Neural progenitor cell (in vitro differentiated cells): ENCODE results near the gene MFSD12. TPM values are rescaled to one million over a fixed set of nuclear protein-coding genes. Genes with fewer than 3 reads are reported as not detected.

Experiments
- DNase-seq: peaks from one replicate; pipeline ENCODE4 v3.0.0-alpha.2; 2016; ENCODE audit warnings: low spot score
- H2AFZ ChIP-seq: fragments of 200-600 bp; sonication (generic); replicated peaks from 2 replicates; pipeline ENCODE4 v1.6.1; 2016; ENCODE audit warnings: antibody characterized with exemption
- H3F3A ChIP-seq: fragments of 200-600 bp; sonication (generic); 2 replicates; pipeline ENCODE4 v1.6.1; 2016; ENCODE audit warnings: antibody characterized with exemption, low read depth
- H3K27ac ChIP-seq: fragments of 200-600 bp; sonication (generic); 2 replicates; pipeline ENCODE4 v1.5.1; 2016; ENCODE audit warnings: mild to moderate bottlenecking
- H3K27me3 ChIP-seq: fragments of 200-600 bp; sonication (generic); 2 replicates; pipeline ENCODE4 v1.6.1; 2016; ENCODE audit warnings: mild to moderate bottlenecking, moderate library complexity
- H3K36me3 ChIP-seq: fragments of 200-600 bp; sonication (generic); 2 replicates; pipeline ENCODE4 v1.5.1; 2016
- H3K4me1 ChIP-seq: fragments of 200-600 bp; sonication (generic); 2 replicates; pipeline ENCODE4 v1.6.1; 2016; ENCODE audit warnings: mixed run types
- H3K4me2 ChIP-seq: fragments of 200-600 bp; sonication (generic); 2 replicates; pipeline ENCODE4 v1.6.1; 2016
- H3K4me3 ChIP-seq: fragments of 200-600 bp; sonication (generic); 2 replicates; pipeline ENCODE4 v1.5.1; 2016
- H3K79me2 ChIP-seq: fragments of 200-600 bp; sonication (generic); 2 replicates; pipeline ENCODE4 v1.6.1; 2016; ENCODE audit warnings: low read depth
- H3K9ac ChIP-seq: fragments of 200-600 bp; sonication (generic); 2 replicates; pipeline ENCODE4 v1.6.1; 2016
- H3K9me3 ChIP-seq: fragments of 200-600 bp; sonication (generic); 2 replicates; pipeline ENCODE4 v1.5.1; 2016; ENCODE audit warnings: low read depth
- H4K20me1 ChIP-seq: fragments of 200-600 bp; sonication (generic); 2 replicates; pipeline ENCODE4 v1.6.1; 2016; ENCODE audit warnings: low read depth
- H3K27ac Mint-ChIP-seq: 3 replicates; pipeline ENCODE4 v1.8.0; 2021; ENCODE audit warnings: mixed read lengths
- H3K27me3 Mint-ChIP-seq: 2 replicates; pipeline ENCODE4 v1.8.0; 2022; ENCODE audit warnings: low read depth, mild to moderate bottlenecking, inconsistent platforms, moderate library complexity, mixed read lengths; ENCODE audit not compliant: insufficient read depth
- H3K36me3 Mint-ChIP-seq: 3 replicates; pipeline ENCODE4 v1.8.0; 2021; ENCODE audit warnings: mixed read lengths
- H3K4me1 Mint-ChIP-seq: 3 replicates; pipeline ENCODE4 v1.8.0; 2021; ENCODE audit warnings: mixed read lengths
- H3K4me3 Mint-ChIP-seq: 3 replicates; pipeline ENCODE4 v1.8.0; 2021; ENCODE audit warnings: mild to moderate bottlenecking, moderate library complexity, mixed read lengths
- H3K9me3 Mint-ChIP-seq: 3 replicates; pipeline ENCODE4 v1.8.0; 2020; ENCODE audit warnings: mixed read lengths
- EZH2 ChIP-seq: fragments of 200-600 bp; sonication (generic); IDR thresholded peaks from 2 replicates; pipeline ENCODE4 v1.6.1; 2017; ENCODE audit warnings: antibody characterized with exemption, mild to moderate bottlenecking, moderate library complexity
- EZH2phosphoT487 ChIP-seq: fragments of 200-600 bp; sonication (generic); IDR thresholded peaks from 2 replicates; pipeline ENCODE4 v1.6.1; 2017; ENCODE audit warnings: antibody characterized with exemption
- total RNA-seq: library from RNA; depleted of rRNA; stranded (reverse); fragments of >200 nt; gene quantifications from 2 replicates; pipeline ENCODE4 v1.2.3, GENCODE V29; 2015; ENCODE audit warnings: low replicate concordance
- TF ChIP-seq, protein P1 (sequence below): fragments of 200-600 bp; sonication (generic); IDR thresholded peaks from 2 replicates; pipeline ENCODE4 v1.5.1; 2017; ENCODE audit warnings: antibody characterized with exemption, mild to moderate bottlenecking

MFSD12 gene
- total RNA-seq, 1 donor from 2014 or later, result 34.1 TPM

DNA sequence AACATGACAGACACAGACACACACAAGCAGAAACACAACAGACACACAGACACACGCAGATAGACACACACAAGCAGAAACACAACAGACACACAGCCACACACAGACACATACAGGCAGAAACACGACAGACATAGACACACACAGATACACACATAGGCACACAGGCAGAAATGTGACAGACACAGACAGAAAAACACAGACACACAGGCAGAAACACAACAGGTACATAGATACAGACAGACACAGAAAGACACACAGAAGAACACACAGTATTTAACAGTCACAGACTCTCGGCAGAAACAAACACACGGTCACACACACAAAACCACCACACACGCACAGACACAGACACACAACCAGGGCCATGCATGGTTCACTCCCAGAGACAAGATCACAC is 48.4 kb upstream of the MFSD12 start:
- no peak overlapping the region for H2AFZ ChIP-seq
- no peak overlapping the region for H3K4me3 Mint-ChIP-seq

DNA sequence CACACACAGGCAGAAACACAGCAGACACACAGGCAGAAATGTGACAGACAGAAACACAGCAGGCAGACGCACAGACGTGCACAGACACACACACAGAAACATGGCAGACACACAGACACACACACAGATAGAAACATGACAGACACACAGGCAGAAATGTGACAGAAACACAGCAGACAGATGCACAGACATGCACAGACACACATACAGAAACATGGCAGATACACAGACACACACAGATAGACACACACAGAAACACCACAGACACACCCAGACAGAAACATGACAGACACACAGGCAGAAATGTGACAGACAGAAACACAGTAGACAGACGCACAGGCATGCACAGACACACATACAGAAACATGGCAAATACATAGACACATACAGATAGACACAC is 48.0 kb upstream of the MFSD12 start:
- H3K4me1 Mint-ChIP-seq, result peaks cover 11% of the 10 kb centered on the region
- H3K27ac Mint-ChIP-seq, result no peak overlapping the region
- Histone ChIP-seq H3K4me2 (no peak overlapping the region), H3F3A (peaks cover 14% of the 10 kb centered on the region), H3K9ac (no peak overlapping the region), H4K20me1 (no peaks in the 10 kb centered on the region), H3K9me3 (no peaks in the 10 kb centered on the region), H3K27ac (no peak overlapping the region), H2AFZ (no peak overlapping the region), H3K27me3 (peaks cover 37% of the 10 kb centered on the region), H3K4me3 (no peak overlapping the region), H3K79me2 (no peaks in the 10 kb centered on the region), H3K36me3 (no peaks in the 10 kb centered on the region), H3K4me1 (peaks cover 12% of the 10 kb centered on the region)
- H3K27me3 Mint-ChIP-seq, result peaks cover 8% of the 10 kb centered on the region
- no peaks in the 10 kb centered on the region for H3K36me3 Mint-ChIP-seq
- DNase-seq, result no peak
- no peaks in the 10 kb centered on the region for H3K9me3 Mint-ChIP-seq
- TF ChIP-seq, protein P1, sequence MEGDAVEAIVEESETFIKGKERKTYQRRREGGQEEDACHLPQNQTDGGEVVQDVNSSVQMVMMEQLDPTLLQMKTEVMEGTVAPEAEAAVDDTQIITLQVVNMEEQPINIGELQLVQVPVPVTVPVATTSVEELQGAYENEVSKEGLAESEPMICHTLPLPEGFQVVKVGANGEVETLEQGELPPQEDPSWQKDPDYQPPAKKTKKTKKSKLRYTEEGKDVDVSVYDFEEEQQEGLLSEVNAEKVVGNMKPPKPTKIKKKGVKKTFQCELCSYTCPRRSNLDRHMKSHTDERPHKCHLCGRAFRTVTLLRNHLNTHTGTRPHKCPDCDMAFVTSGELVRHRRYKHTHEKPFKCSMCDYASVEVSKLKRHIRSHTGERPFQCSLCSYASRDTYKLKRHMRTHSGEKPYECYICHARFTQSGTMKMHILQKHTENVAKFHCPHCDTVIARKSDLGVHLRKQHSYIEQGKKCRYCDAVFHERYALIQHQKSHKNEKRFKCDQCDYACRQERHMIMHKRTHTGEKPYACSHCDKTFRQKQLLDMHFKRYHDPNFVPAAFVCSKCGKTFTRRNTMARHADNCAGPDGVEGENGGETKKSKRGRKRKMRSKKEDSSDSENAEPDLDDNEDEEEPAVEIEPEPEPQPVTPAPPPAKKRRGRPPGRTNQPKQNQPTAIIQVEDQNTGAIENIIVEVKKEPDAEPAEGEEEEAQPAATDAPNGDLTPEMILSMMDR, result no peak
- TF ChIP-seq EZH2, result no peak
- no peak for TF ChIP-seq EZH2phosphoT487
- H3K4me3 Mint-ChIP-seq, result no peak overlapping the region

More for the DNA sequence above, 48.4 kb upstream of the MFSD12 start:
- peaks cover 7% of the 10 kb centered on the region for H3K27me3 Mint-ChIP-seq
- H3K9me3 Mint-ChIP-seq, result no peaks in the 10 kb centered on the region
- no peak overlapping the region for H3K4me2 ChIP-seq
- no peaks in the 10 kb centered on the region for H3K79me2 ChIP-seq
- peaks cover 11% of the 10 kb centered on the region for H3K4me1 Mint-ChIP-seq
- H3K27ac ChIP-seq, result no peak overlapping the region
- no peak for DNase-seq
- H3K9ac ChIP-seq, result no peak overlapping the region
- peaks cover 14% of the 10 kb centered on the region for H3F3A ChIP-seq
- H3K9me3 ChIP-seq, result no peaks in the 10 kb centered on the region
- no peaks in the 10 kb centered on the region for H4K20me1 ChIP-seq
- H3K4me3 ChIP-seq, result no peak overlapping the region
- H3K27me3 ChIP-seq, result peaks cover 37% of the 10 kb centered on the region
- H3K36me3 Mint-ChIP-seq, result no peaks in the 10 kb centered on the region
- no peak for TF ChIP-seq EZH2
- TF ChIP-seq, protein P1, result no peak
- TF ChIP-seq EZH2phosphoT487, result no peak
- H3K27ac Mint-ChIP-seq, result no peak overlapping the region
- H3K4me1 ChIP-seq, result peaks cover 12% of the 10 kb centered on the region
- no peaks in the 10 kb centered on the region for H3K36me3 ChIP-seq

DNA sequence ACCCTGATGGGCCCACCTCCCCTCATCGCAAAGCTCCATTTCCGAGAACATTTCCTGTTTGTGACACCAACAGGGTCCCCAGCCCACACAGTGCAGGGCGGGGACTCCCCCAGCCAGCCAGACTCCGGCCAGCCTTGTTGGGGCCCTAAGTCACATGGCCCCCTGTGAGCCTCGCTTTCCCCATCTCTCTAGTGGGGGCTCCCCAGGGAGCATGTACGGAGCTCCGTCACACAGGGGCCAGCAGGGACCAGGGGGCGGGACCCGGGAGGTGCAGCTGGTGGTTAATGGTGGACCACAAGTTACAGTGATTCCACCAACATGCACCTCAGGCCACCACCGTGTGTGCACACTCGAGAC is 47.6 kb upstream of the MFSD12 start:
- Histone ChIP-seq H4K20me1 (no peaks in the 10 kb centered on the region), H2AFZ (no peak overlapping the region), H3K4me2 (no peak overlapping the region), H3K27me3 (peaks cover 37% of the 10 kb centered on the region), H3K9ac (no peak overlapping the region), H3K27ac (no peak overlapping the region), H3F3A (peaks cover 14% of the 10 kb centered on the region), H3K36me3 (no peaks in the 10 kb centered on the region), H3K4me3 (no peak overlapping the region), H3K79me2 (no peaks in the 10 kb centered on the region), H3K9me3 (no peaks in the 10 kb centered on the region), H3K4me1 (peaks cover 12% of the 10 kb centered on the region)
- TF ChIP-seq EZH2, result no peak
- TF ChIP-seq, protein P1, result no peak
- no peak for TF ChIP-seq EZH2phosphoT487
- Mint-ChIP-seq H3K27me3 (peaks cover 8% of the 10 kb centered on the region), H3K36me3 (no peaks in the 10 kb centered on the region), H3K4me1 (peaks cover 11% of the 10 kb centered on the region), H3K4me3 (no peak overlapping the region), H3K9me3 (no peaks in the 10 kb centered on the region), H3K27ac (peak overlapping the region; percentile 78)
- DNase-seq, result no peak
